HG03439 (cell line): Measurements from ENCODE around the gene DCC.

ENCODE experiments used
- ATAC-seq: cut with Tn5 transposase; IDR thresholded peaks from one replicate; pipeline ENCODE4 v1.9.1; 2021; ENCODE audit warnings: mild to moderate bottlenecking, moderate library complexity; ENCODE audit not compliant: unreplicated experiment

DCC gene

GRCh38 chr18:52339891-52340371 is at the start of gene DCC:
Gene DCC (plus strand): TSS chr18:52340197. CDS start chr18:52340788, 591 bp downstream.
- no peak for ATAC-seq

GRCh38 chr18:52310651-52311050 is 29.3 kb upstream of the DCC start:
- ATAC-seq: no peak

GRCh38 chr18:52311331-52311730 is 28.7 kb upstream of the DCC start:
- no peak for ATAC-seq

- ATAC-seq: no peak
Measured at GRCh38 chr18:52312346-52312745, 27.7 kb upstream of the DCC start.

GRCh38 chr18:52313213-52313612 is 26.8 kb upstream of the DCC start:
- no peak for ATAC-seq

GRCh38 chr18:52319424-52319983 is 20.5 kb upstream of the DCC start:
- ATAC-seq: no peak

GRCh38 chr18:52322307-52322706 is 17.7 kb upstream of the DCC start:
- no peak for ATAC-seq

- no peak for ATAC-seq
Measured at GRCh38 chr18:52323802-52324201, 16.2 kb upstream of the DCC start.

- no peak for ATAC-seq
Measured at GRCh38 chr18:52325997-52326396, 14.0 kb upstream of the DCC start.

- no peak for ATAC-seq
Measured at GRCh38 chr18:52333860-52334259, 6.1 kb upstream of the DCC start.

- ATAC-seq: no peak
Measured at GRCh38 chr18:52334307-52334706, 5.7 kb upstream of the DCC start.

GRCh38 chr18:52334896-52335295 is 5.1 kb upstream of the DCC start:
- ATAC-seq: no peak

GRCh38 chr18:52337276-52337675 is 2.7 kb upstream of the DCC start:
- no peak for ATAC-seq

GRCh38 chr18:52340406-52341102 is 557 bp downstream of the DCC start:
- no peak for ATAC-seq

GRCh38 chr18:52341103-52341432 is 1.1 kb downstream of the DCC start:
- ATAC-seq: no peak

GRCh38 chr18:52341608-52342381 is 1.8 kb downstream of the DCC start:
- ATAC-seq: no peak

- no peak for ATAC-seq
Measured at GRCh38 chr18:52342456-52342855, 2.5 kb downstream of the DCC start.

GRCh38 chr18:52343138-52343537 is 3.1 kb downstream of the DCC start:
- no peak for ATAC-seq

- ATAC-seq: no peak
Measured at GRCh38 chr18:52343731-52344340, 3.8 kb downstream of the DCC start.

- no peak for ATAC-seq
Measured at GRCh38 chr18:52344881-52345280, 4.9 kb downstream of the DCC start.

GRCh38 chr18:52345428-52345827 is 5.4 kb downstream of the DCC start:
- ATAC-seq: no peak

GRCh38 chr18:52348209-52348608 is 8.2 kb downstream of the DCC start:
- no peak for ATAC-seq
